Naive thymus-derived CD8-positive, alpha-beta T cell (primary cell): ENCODE results near the gene HSD17B10. TPM values are rescaled to one million over a fixed set of nuclear protein-coding genes. Genes with fewer than 3 reads are reported as not detected.
"Not testable (repeated sequence)": the region's sequence is repeated elsewhere in the genome, so short reads cannot be mapped to it uniquely, and the experiment has no call there.

Source experiments
- ATAC-seq, 2 donors: fragments of 150-1000 bp; cut with Tn5 transposase in 1 of 2; sonication (Bioruptor Pico), chemical (Tn5 transposase) in 1 of 2; 1 replicate in 1 of 2; 2 replicates in 1 of 2; pipeline ENCODE4 v1.10.0; 2021; ENCODE audit warnings: mild to moderate bottlenecking in 2 of 2, moderate library complexity in 2 of 2
- POLR2A ChIA-PET: fragments of 350-600 bp; sonication (Branson Sonifier 250); formaldehyde crosslinking; loops from one replicate; lab custom pipeline; 2021; ENCODE audit warnings: antibody characterized with exemption; lab: Charles Lee
- DNase-seq, 10 donors: peaks; one replicate each; pipeline versions ENCODE4 v3.0.0 to v3.0.0-alpha.2; 2020 to 2022
- H3K27ac Mint-ChIP-seq, 10 donors: one replicate each; pipeline ENCODE4 v1.8.0; 2020 to 2022; ENCODE audit warnings: mild to moderate bottlenecking in 10 of 10, mixed read lengths in 10 of 10, moderate library complexity in 4 of 10, inconsistent platforms in 1 of 10
- H3K27me3 Mint-ChIP-seq, 5 donors: one replicate each; pipeline ENCODE4 v1.8.0; 2021 to 2022; ENCODE audit warnings: mixed read lengths in 5 of 5
- H3K36me3 Mint-ChIP-seq, 3 donors: one replicate each; pipeline ENCODE4 v1.8.0; 2020 to 2022; ENCODE audit warnings: mixed read lengths in 3 of 3, mild to moderate bottlenecking in 2 of 3, inconsistent platforms in 1 of 3
- H3K4me1 Mint-ChIP-seq, 4 donors: one replicate each; pipeline ENCODE4 v1.8.0; 2021 to 2022; ENCODE audit warnings: mixed read lengths in 4 of 4
- H3K4me3 Mint-ChIP-seq, 10 donors: one replicate each; pipeline ENCODE4 v1.8.0; 2020 to 2022; ENCODE audit warnings: mild to moderate bottlenecking in 10 of 10, mixed read lengths in 10 of 10, moderate library complexity in 6 of 10, inconsistent platforms in 1 of 10
- H3K9me3 Mint-ChIP-seq, 9 donors: one replicate each; pipeline ENCODE4 v1.8.0; 2020 to 2022; ENCODE audit warnings: mixed read lengths in 9 of 9, mild to moderate bottlenecking in 3 of 9, inconsistent platforms in 1 of 9, moderate library complexity in 1 of 9
- polyA plus RNA-seq, 3 donors: library from polyadenylated mRNA; unstranded; fragments of 300-500 nt; fragmentation: Illumina TruSeq; gene quantifications; one replicate each; pipeline ENCODE4 v1.2.3, GENCODE V29; 2021
- total RNA-seq, 8 experiments: library from RNA in 2 of 8; stranded (reverse) in 2 of 8; gene quantifications; one replicate each; pipeline ENCODE4 v1.2.3 and lab custom pipeline; 2021 to 2026

The HSD17B10 gene
- total and polyA plus RNA-seq, 5 experiments from 2014 or later, result 35.3 to 152 (median 144) TPM

DNA sequence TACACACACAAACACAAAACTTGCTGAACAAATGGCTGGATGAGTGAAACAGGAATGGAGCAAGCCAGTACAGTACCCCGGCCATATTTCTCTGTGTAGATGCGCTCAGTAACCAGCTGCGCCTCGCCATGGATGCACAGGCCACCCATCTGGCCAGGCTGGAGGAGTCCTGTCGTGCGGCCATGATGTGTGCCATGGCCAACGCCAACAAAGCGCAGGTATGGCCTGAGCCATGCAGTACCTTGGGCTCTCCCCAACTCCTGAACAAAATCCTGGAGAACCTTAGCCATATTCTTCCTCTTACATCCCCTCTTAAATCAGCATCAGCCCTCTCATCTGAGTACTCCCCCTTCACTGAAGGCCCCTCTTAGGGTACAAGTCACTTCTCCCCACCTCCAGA is 4.4 kb downstream of the HSD17B10 start:
- POLR2A ChIA-PET, result no interaction called here
- no peak for ATAC-seq
- peak overlapping the region in 3 of 10 donors; percentile 21 to 56 (median 30) for H3K27ac Mint-ChIP-seq

GRCh38 chrX:53422861-53423306 is 11.3 kb downstream of the HSD17B10 start, which contains the start of gene RIBC1:
Gene RIBC1 (plus strand): TSS chrX:53422873. CDS start chrX:53426277, 3,404 bp downstream.
- H3K27me3 Mint-ChIP-seq, result no peaks in the 10 kb centered on the region
- DNase-seq (no peak), ATAC-seq (no peak)
- H3K9me3 Mint-ChIP-seq, result no peaks in the 10 kb centered on the region
- H3K36me3 Mint-ChIP-seq, result peaks cover 0 to 10% (median 0%) of the 10 kb centered on the region in 3 donors
- H3K4me1 Mint-ChIP-seq, result peaks cover 9 to 32% (median 29%) of the 10 kb centered on the region in 4 donors
- POLR2A ChIA-PET, result interaction anchor here (0.6 to 1.8 kb wide), 10 partner anchors 9 to 760 kb away, joined by 3 to 13 read pairs (median 4); partner anchors contain the start of genes HSD17B10, KDM5C and PHF8
- peak within 1 kb of the TSS; percentile 87 to 98 (median 94) for H3K4me3 Mint-ChIP-seq
- H3K27ac Mint-ChIP-seq, result peak within 1 kb of the TSS; percentile 88 to 100 (median 99)

More for the DNA sequence above, 4.4 kb downstream of the HSD17B10 start:
- peaks cover 5 to 16% (median 12%) of the 10 kb centered on the region in 4 donors for H3K4me1 Mint-ChIP-seq
- DNase-seq, result no peak
- H3K4me3 Mint-ChIP-seq, result no peak overlapping the region
- no peaks in the 10 kb centered on the region for H3K9me3 Mint-ChIP-seq
- H3K27me3 Mint-ChIP-seq, result no peaks in the 10 kb centered on the region
- H3K36me3 Mint-ChIP-seq, result peaks cover 0 to 23% (median 0%) of the 10 kb centered on the region in 3 donors

DNA sequence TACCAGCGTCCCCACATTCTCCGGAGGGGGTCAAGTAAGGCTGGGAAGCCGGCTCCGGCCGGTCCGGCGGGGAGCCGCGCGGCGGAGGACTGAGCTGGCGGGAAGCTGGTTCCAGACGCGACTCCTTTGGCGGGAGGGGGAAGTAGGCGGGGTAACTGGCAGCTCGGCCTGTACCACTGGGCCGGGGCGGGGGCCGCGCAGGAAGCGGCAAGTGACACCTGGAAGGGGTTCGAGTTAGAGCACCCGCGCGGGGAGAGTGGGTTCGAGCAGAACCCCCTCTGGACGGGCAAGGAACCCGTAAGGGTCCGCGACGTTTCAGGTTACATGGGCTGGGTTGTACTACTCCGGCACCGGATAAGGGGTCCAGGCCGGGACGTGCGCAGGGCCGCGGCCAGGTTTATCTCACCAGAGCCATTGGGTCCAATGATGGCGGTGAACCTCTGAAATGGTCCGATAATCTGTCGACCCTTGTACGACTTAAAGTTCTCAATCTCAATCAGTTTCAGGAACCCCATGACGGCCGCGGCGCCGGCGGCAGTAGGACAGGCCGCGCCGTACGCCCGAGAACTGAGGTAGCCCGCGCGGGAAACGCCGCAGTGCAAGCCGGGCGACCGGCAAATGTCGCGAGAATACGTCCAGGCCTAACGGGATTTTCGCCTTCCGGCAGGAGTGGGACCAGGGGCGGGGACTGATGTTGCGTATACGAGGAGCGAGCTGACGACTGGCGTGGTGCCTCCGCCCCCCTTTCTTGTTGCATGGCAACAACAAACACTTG is 11.9 kb downstream of the HSD17B10 start, which contains the start of gene SMC1A:
SMC1A (minus strand) TSS at position 569 of the 775 bp plus-strand sequence; CDS start at position 515, 54 bp downstream.
- Mint-ChIP-seq H3K36me3 (peaks cover 0 to 14% (median 0%) of the 10 kb centered on the region in 3 donors), H3K4me3 (peak within 1 kb of the TSS; percentile 87 to 98 (median 94)), H3K4me1 (peaks cover 13 to 37% (median 34%) of the 10 kb centered on the region in 4 donors), H3K27me3 (no peaks in the 10 kb centered on the region), H3K9me3 (no peaks in the 10 kb centered on the region), H3K27ac (peak within 1 kb of the TSS; percentile 88 to 100 (median 99))
- POLR2A ChIA-PET, result interaction anchor here (0.5 to 1.8 kb wide), 14 partner anchors 10 to 1499 kb away, joined by 3 to 13 read pairs (median 4); partner anchors contain the start of genes FAM120C, HSD17B10, KDM5C and PHF8
- DNase-seq (peak; percentile 83 to 99 (median 96)), ATAC-seq (peak; percentile 87 to 89)

DNA sequence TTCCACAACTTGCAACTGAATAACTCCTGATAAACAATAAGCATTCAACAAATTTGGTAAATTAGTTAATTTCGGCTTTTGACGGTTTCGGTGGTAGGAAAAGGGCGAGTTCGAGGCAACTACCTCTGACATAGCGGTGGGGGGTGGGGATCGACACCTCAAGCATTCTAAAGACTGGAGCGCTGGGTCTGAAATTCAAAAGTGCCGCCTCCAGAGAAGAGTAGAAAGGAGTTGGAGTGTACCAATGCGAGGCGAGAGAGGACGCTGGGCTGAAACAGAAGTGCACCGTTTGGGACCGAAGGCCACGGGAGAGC is 12.4 kb downstream of the HSD17B10 start:
- ATAC-seq (peak; percentile 25 to 28), DNase-seq (no peak)
- no peaks in the 10 kb centered on the region for H3K9me3 Mint-ChIP-seq
- peak overlapping the region; percentile 87 to 98 (median 94) for H3K4me3 Mint-ChIP-seq
- H3K27ac Mint-ChIP-seq, result peak overlapping the region; percentile 88 to 100 (median 99)
- H3K27me3 Mint-ChIP-seq, result no peaks in the 10 kb centered on the region
- POLR2A ChIA-PET, result interaction anchor here (0.5 to 1.8 kb wide), 9 partner anchors 10 to 1500 kb away, joined by 3 to 13 read pairs (median 3); partner anchors contain the start of genes FAM120C and KDM5C
- H3K4me1 Mint-ChIP-seq, result peaks cover 13 to 38% (median 34%) of the 10 kb centered on the region in 4 donors
- peaks cover 0 to 13% (median 0%) of the 10 kb centered on the region in 3 donors for H3K36me3 Mint-ChIP-seq

- ATAC-seq (no peak), DNase-seq (no peak)
- Mint-ChIP-seq H3K4me3 (peak overlapping the region; percentile 87 to 98 (median 94)), H3K9me3 (no peaks in the 10 kb centered on the region), H3K27ac (peak overlapping the region; percentile 88 to 100 (median 99)), H3K27me3 (no peaks in the 10 kb centered on the region), H3K4me1 (peaks cover 13 to 38% (median 34%) of the 10 kb centered on the region in 4 donors), H3K36me3 (peaks cover 0 to 16% (median 0%) of the 10 kb centered on the region in 3 donors)
- POLR2A ChIA-PET, result interaction anchor here (0.8 to 0.9 kb wide), 2 partner anchors 15 to 761 kb away, joined by 3 to 4 read pairs; partner anchors contain the start of gene FAM120C
Observed at GRCh38 chrX:53421125-53421524, 13.0 kb downstream of the HSD17B10 start.

GRCh38 chrX:53420351-53420750 is 13.8 kb downstream of the HSD17B10 start:
- not testable (repeated sequence) for ATAC-seq, H3K9me3 Mint-ChIP-seq, H3K27me3 Mint-ChIP-seq, DNase-seq
- peaks cover 13 to 38% (median 34%) of the 10 kb centered on the region in 4 donors for H3K4me1 Mint-ChIP-seq
- POLR2A ChIA-PET, result interaction anchor here (0.7 kb wide), 1 partner anchor 29 kb away, joined by 4 read pairs; no protein-coding TSS in a partner anchor
- peak overlapping the region in 5 of 10 donors; percentile 24 to 99 (median 98) for H3K27ac Mint-ChIP-seq
- peaks cover 0 to 17% (median 0%) of the 10 kb centered on the region in 3 donors for H3K36me3 Mint-ChIP-seq
- peak overlapping the region; percentile 15 to 98 (median 77) for H3K4me3 Mint-ChIP-seq

DNA sequence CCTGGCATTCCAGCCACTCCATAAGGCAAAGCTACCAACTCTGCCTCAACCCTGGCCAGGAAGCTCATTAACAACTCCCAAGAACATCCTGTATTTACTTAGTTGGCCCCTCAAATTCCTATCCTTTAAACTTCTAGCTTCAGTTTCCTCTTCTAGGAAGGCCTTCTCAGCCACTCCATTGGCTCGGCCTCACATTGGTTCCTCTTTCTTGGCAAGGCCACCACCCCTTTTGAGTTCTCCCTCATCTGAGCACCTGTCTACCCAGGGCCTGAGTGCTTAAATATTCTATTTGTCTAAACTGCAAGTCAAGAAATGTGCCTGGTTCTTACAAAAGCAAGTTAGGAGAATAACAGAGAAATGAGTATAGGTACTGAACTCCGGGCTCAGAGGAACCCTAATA is 21.7 kb downstream of the HSD17B10 start:
- peaks cover 5 to 71% (median 10%) of the 10 kb centered on the region in 3 donors for H3K36me3 Mint-ChIP-seq
- ATAC-seq, result no peak

GRCh38 chrX:53403535-53403934 is 30.6 kb downstream of the HSD17B10 start:
- Mint-ChIP-seq H3K4me3 (no peak overlapping the region), H3K27me3 (no peaks in the 10 kb centered on the region), H3K9me3 (no peaks in the 10 kb centered on the region), H3K27ac (no peak overlapping the region), H3K36me3 (peaks cover 0 to 83% (median 4%) of the 10 kb centered on the region in 3 donors), H3K4me1 (no peaks in the 10 kb centered on the region)
- DNase-seq (no peak), ATAC-seq (no peak)
- POLR2A ChIA-PET, result interaction anchor here (1.2 kb wide), 1 partner anchor 19 kb away, joined by 8 read pairs; the partner anchor contains the start of gene RIBC1

More for the DNA sequence above, 21.7 kb downstream of the HSD17B10 start:
- DNase-seq, result no peak
- Mint-ChIP-seq H3K27me3 (no peaks in the 10 kb centered on the region), H3K27ac (no peak overlapping the region), H3K9me3 (no peaks in the 10 kb centered on the region), H3K4me3 (no peak overlapping the region), H3K4me1 (peaks cover 4 to 10% (median 8%) of the 10 kb centered on the region in 4 donors)
- POLR2A ChIA-PET, result no interaction called here

DNA sequence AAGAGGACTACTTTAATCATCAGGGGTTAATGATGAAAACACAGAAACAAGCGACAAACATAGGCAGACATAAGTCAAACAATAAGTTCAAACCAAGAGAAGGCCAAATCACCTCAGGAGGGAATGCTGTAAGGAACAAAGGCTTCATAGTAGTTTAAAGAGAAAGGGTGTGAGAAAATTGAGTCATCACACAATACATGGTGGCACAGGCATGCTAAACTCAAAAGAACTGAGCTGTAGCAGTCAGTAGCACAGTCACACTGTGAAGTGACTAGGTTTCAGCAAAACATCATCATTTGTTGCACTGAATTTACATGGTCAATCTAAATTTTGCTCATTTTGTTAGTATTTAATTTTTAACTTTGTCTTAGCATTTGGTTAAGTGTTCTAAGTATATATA is 36.0 kb downstream of the HSD17B10 start:
- H3K27ac Mint-ChIP-seq, result no peak overlapping the region
- peaks cover 4 to 87% (median 8%) of the 10 kb centered on the region in 3 donors for H3K36me3 Mint-ChIP-seq
- H3K4me3 Mint-ChIP-seq, result no peak overlapping the region
- no peak for ATAC-seq
- H3K9me3 Mint-ChIP-seq, result no peaks in the 10 kb centered on the region
- no peak for DNase-seq
- peaks cover 0 to 7% (median 2%) of the 10 kb centered on the region in 4 donors for H3K4me1 Mint-ChIP-seq
- POLR2A ChIA-PET, result no interaction called here
- H3K27me3 Mint-ChIP-seq, result no peaks in the 10 kb centered on the region

DNA sequence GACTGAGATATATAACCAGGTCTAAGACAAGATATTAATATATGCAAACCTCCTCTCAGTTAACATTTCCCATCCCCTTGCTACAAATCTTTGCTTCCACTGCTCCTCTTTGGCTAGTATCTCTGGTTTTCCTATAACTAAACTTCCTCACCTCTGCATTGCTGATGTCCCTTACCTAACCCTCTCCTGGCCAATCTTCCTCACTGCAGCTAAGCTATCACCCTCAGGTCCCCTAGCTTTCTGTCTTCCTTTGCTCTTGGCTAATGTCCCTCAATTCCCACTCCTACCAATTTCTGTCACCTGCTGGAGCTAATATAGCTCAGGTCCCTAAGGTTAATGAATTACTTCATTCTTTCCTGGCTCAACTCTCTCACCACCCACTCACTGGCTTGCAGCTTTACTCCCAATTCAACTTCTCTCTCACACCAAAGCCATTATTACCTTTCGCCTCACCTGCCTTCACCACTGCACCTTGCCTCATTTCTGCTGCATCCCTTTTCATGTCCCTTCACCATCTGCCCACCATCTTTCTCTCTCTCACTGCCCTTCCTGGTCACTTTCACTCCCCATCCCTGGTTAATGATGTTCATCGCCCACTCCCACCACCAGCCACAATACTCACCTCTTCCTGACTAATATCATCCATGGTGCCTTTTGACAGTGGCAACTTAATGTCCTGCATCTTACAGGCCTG is 38.4 kb downstream of the HSD17B10 start:
- H3K9me3 Mint-ChIP-seq, result no peaks in the 10 kb centered on the region
- POLR2A ChIA-PET, result no interaction called here
- H3K36me3 Mint-ChIP-seq, result peaks cover 4 to 77% (median 8%) of the 10 kb centered on the region in 3 donors
- no peak overlapping the region for H3K4me3 Mint-ChIP-seq
- no peaks in the 10 kb centered on the region for H3K27me3 Mint-ChIP-seq
- H3K27ac Mint-ChIP-seq, result peak overlapping the region in 4 of 10 donors; percentile 23 to 83 (median 58)
- DNase-seq (no peak), ATAC-seq (no peak)
- H3K4me1 Mint-ChIP-seq, result peaks cover 0 to 7% (median 2%) of the 10 kb centered on the region in 4 donors

GRCh38 chrX:53383376-53384076 is 50.6 kb downstream of the HSD17B10 start:
- no peak overlapping the region for H3K27ac Mint-ChIP-seq
- peak overlapping the region in 1 of 10 donors; percentile 43 for H3K4me3 Mint-ChIP-seq
- DNase-seq, result no peak
- H3K9me3 Mint-ChIP-seq, result no peaks in the 10 kb centered on the region
- peaks cover 3 to 71% (median 5%) of the 10 kb centered on the region in 3 donors for H3K36me3 Mint-ChIP-seq
- H3K4me1 Mint-ChIP-seq, result peaks cover 0 to 1% (median 0%) of the 10 kb centered on the region in 4 donors
- no peaks in the 10 kb centered on the region for H3K27me3 Mint-ChIP-seq
- POLR2A ChIA-PET, result no interaction called here
- no peak for ATAC-seq
